ENCODE measurements around the gene ELAC2.

The ELAC2 gene

GRCh38 chr17:13017655-13018459, at the start of gene ELAC2:
ELAC2 (minus strand) TSS chr17:13018027; CDS start chr17:13017947, 80 bp downstream.
- peak within 1 kb of the TSS; percentile 94 for H3K4me3 ChIP-seq (ENCODE audit: low read depth, low read length)
- no peak for TF ChIP-seq CTCF (IDR thresholded peaks at IDR 0.05; ENCODE audit: low read depth, low read length)

- no peak for TF ChIP-seq CTCF (IDR thresholded peaks at IDR 0.05; ENCODE audit: low read depth, low read length)
These were observed 47.2 kb upstream of the ELAC2 start for GRCh38 chr17:13065032-13065431.

DNA sequence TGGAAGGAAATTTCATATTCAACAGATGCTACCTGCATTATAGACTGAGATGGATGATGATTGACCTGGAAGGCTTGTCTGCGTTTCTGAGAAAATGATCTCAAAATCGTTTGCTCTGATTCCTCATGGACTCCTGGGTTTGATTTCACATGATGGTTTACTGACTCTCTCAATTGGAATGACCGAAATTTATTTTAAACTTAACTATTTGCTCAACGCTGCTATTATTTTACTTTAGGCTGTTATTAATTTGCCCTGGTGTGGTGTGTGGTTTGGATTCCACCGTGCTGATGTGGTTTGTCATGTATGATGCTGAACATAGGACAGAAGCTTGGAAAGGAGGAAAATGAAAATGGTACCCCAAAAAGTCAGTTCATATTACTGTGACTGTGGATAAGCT, 37.3 kb upstream of the ELAC2 start:
- no peak for TF ChIP-seq CTCF (IDR thresholded peaks at IDR 0.05; ENCODE audit: low read depth, low read length)
- H3K4me3 ChIP-seq (ENCODE audit: low read depth, low read length), result no peak overlapping the region

More at GRCh38 chr17:13065032-13065431, 47.2 kb upstream of the ELAC2 start:
- no peak overlapping the region for H3K4me3 ChIP-seq (ENCODE audit: low read depth, low read length)

GRCh38 chr17:13054666-13055065, 36.8 kb upstream of the ELAC2 start:
- TF ChIP-seq CTCF (IDR thresholded peaks at IDR 0.05; ENCODE audit: low read depth, low read length), result no peak
- no peak overlapping the region for H3K4me3 ChIP-seq (ENCODE audit: low read depth, low read length)

GRCh38 chr17:13051915-13052314, 34.1 kb upstream of the ELAC2 start:
- no peak overlapping the region for H3K4me3 ChIP-seq (ENCODE audit: low read depth, low read length)
- no peak for TF ChIP-seq CTCF (IDR thresholded peaks at IDR 0.05; ENCODE audit: low read depth, low read length)

DNA sequence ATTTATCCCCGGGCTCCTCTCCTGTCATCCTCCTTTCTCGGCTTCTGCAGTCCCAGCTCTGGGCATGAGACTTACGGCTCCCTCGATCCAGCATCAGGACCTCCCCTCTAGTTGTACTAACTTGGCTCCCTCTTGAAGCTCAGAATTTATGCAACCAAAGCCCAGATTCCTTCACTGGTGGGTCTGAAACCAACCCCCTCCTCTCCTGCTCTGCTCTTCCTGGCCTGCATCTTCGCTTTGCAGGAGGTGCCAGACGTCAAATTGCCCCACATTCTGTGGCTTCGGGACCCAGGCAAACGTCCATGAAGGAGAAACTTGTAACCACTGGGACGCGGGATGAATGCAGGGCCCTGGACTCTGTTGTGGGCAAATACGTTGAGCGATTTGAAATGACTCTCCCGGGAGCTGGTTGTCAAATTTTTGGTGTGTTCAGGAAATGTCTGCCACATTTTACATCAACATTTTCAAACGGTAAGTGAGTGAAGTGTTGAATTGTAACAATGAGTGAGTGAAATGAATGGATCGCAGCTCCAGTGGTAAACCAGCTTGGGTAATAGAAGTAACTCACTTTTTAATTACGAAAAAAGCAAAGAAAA, 29.3 kb upstream of the ELAC2 start:
- no peak overlapping the region for H3K4me3 ChIP-seq (ENCODE audit: low read depth, low read length)
- TF ChIP-seq CTCF (IDR thresholded peaks at IDR 0.05; ENCODE audit: low read depth, low read length), result no peak

DNA sequence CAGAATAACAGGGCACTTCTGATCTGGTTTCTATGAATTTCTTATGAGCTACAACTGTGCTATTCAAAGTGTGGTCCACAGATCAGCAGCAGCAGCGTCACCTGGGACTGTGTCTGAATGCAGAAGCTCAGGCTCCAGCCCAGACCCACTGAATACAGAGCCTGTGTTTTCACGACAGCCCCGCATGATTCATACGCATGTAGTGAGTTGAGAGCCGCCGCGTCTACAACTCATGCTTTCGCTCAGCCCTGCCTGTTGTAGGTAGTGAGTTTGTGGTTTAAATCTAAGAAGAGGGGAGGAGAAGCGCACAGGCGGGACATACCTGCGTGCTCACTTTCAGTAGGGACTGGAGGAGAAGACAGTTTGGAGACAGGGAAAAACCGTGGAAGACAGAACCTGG, 28.5 kb upstream of the ELAC2 start:
- H3K4me3 ChIP-seq (ENCODE audit: low read depth, low read length), result no peak overlapping the region
- no peak for TF ChIP-seq CTCF (IDR thresholded peaks at IDR 0.05; ENCODE audit: low read depth, low read length)

Data from WI38 (cell line).